ENCODE data around the gene ST8SIA2. TPM values are rescaled to one million over a fixed set of nuclear protein-coding genes. Genes with fewer than 3 reads are reported as not detected.

ST8SIA2 gene
- polyA plus RNA-seq, 1 of the 3 experiments (the other 2 are of a cell fraction), result 0.05 TPM

GRCh38 chr15:92444631-92445030 is 51.0 kb downstream of the ST8SIA2 start:
- no peak for DNase-seq
- 65% methylated on average over 11 of the region's 21 CpGs for WGBS (ENCODE audit: low lambda C conversion rate)
- Histone ChIP-seq H3K36me3 (replicated peaks in 1 of 2; ENCODE audit: control insufficient read depth in 1 of 2, insufficient read depth in 2 of 2, low read length in 1 of 2) (no peaks in the 10 kb centered on the region), H3K79me2 (ENCODE audit: insufficient read depth) (no peaks in the 10 kb centered on the region), H3K27me3 (ENCODE audit: insufficient read depth) (no peaks in the 10 kb centered on the region), H3K4me2 (no peak overlapping the region), H4K20me1 (ENCODE audit: insufficient read depth) (no peaks in the 10 kb centered on the region), H2AFZ (ENCODE audit: low read depth) (no peak overlapping the region), H3K9me2 (no peaks in the 10 kb centered on the region), H3K9me3 (no peaks in the 10 kb centered on the region), H3K27ac (ENCODE audit: low read depth in 2 of 2, low read length in 1 of 2) (no peak overlapping the region), H3K9ac (no peak overlapping the region), H3F3A (replicated peaks; ENCODE audit: insufficient read depth) (no peaks in the 10 kb centered on the region), H3K4me1 (ENCODE audit: control insufficient read depth in 1 of 2, insufficient read depth in 2 of 2, low read depth in 1 of 2, low read length in 1 of 2) (no peaks in the 10 kb centered on the region; a peak in 1 of 4 replicates), H3K4me3 (ENCODE audit: low read depth in 2 of 2, low read length in 1 of 2) (no peak overlapping the region)
- ChIA-PET CTCF (no interaction called here), POLR2A (no interaction called here)
- TF ChIP-seq RCOR1 (IDR thresholded peaks at IDR 0.05; ENCODE audit: low read length), result no peak
- TF ChIP-seq ZBTB33 (IDR thresholded peaks at IDR 0.05; ENCODE audit: borderline replicate concordance, low read depth), result no peak
- TF ChIP-seq POLR2AphosphoS5 (IDR thresholded peaks at IDR 0.05; ENCODE audit: low read depth, low read length), result no peak
- no peak for TF ChIP-seq EP300 (IDR thresholded peaks at IDR 0.05; ENCODE audit: borderline replicate concordance in 1 of 2, low read depth in 1 of 2, low read length in 1 of 2)
- no peak for TF ChIP-seq YY1 (IDR thresholded peaks at IDR 0.05; ENCODE audit: low read depth)
- no peak for TF ChIP-seq GATA2 (CRISPR knock-in tag; IDR thresholded peaks at IDR 0.05)
- no peak for TF ChIP-seq MXI1 (IDR thresholded peaks at IDR 0.05; ENCODE audit: low read depth, low read length)
- TF ChIP-seq CTCF (IDR thresholded peaks at IDR 0.05), result no peak
- TF ChIP-seq ELF1 (IDR thresholded peaks at IDR 0.05), result no peak
- no peak for TF ChIP-seq NFIC (IDR thresholded peaks at IDR 0.05; ENCODE audit: borderline replicate concordance)
- no peak for TF ChIP-seq USF1 (IDR thresholded peaks at IDR 0.05; ENCODE audit: borderline replicate concordance, low read depth)

GRCh38 chr15:92448370-92448769 is 54.7 kb downstream of the ST8SIA2 start:
- ChIA-PET CTCF (interaction anchor here (1.2 kb wide), 1 partner anchor 9 kb away, joined by 5 read pairs; no protein-coding TSS in a partner anchor), POLR2A (no interaction called here)
- H3K9ac ChIP-seq, result no peak overlapping the region
- no peaks in the 10 kb centered on the region for H3K79me2 ChIP-seq (ENCODE audit: insufficient read depth)
- H3K27me3 ChIP-seq (ENCODE audit: insufficient read depth), result no peaks in the 10 kb centered on the region
- H3K36me3 ChIP-seq (replicated peaks in 1 of 2; ENCODE audit: control insufficient read depth in 1 of 2, insufficient read depth in 2 of 2, low read length in 1 of 2), result no peaks in the 10 kb centered on the region
- WGBS (ENCODE audit: low lambda C conversion rate), result 12% methylated on average over 5 of the region's 6 CpGs
- H4K20me1 ChIP-seq (ENCODE audit: insufficient read depth), result no peaks in the 10 kb centered on the region
- H3K9me2 ChIP-seq, result no peaks in the 10 kb centered on the region
- DNase-seq, result no peak
- H2AFZ ChIP-seq (ENCODE audit: low read depth), result no peak overlapping the region
- no peak overlapping the region for H3K4me2 ChIP-seq
- no peaks in the 10 kb centered on the region for H3F3A ChIP-seq (replicated peaks; ENCODE audit: insufficient read depth)
- H3K27ac ChIP-seq (ENCODE audit: low read depth in 2 of 2, low read length in 1 of 2), result no peak overlapping the region
- H3K9me3 ChIP-seq, result no peaks in the 10 kb centered on the region
- no peak overlapping the region for H3K4me3 ChIP-seq (ENCODE audit: low read depth in 2 of 2, low read length in 1 of 2)
- TF ChIP-seq USF2 (IDR thresholded peaks at IDR 0.05; ENCODE audit: borderline replicate concordance, low read depth, low read length) (no peak), MXI1 (IDR thresholded peaks at IDR 0.05; ENCODE audit: low read depth, low read length) (no peak), EZH2phosphoT487 (IDR thresholded peaks at IDR 0.05; ENCODE audit: borderline replicate concordance, low read depth) (no peak), RAD21 (IDR thresholded peaks at IDR 0.05; ENCODE audit: low read length) (no peak), MEF2A (IDR thresholded peaks at IDR 0.05; ENCODE audit: borderline replicate concordance, low read depth) (no peak), FOXJ3 (CRISPR knock-in tag; IDR thresholded peaks at IDR 0.05) (no peak), JUND (IDR thresholded peaks at IDR 0.05) (no peak), TAF1 (IDR thresholded peaks at IDR 0.05; ENCODE audit: borderline replicate concordance, low read depth, low read length) (no peak)
- no peaks in the 10 kb centered on the region for H3K4me1 ChIP-seq (ENCODE audit: control insufficient read depth in 1 of 2, insufficient read depth in 2 of 2, low read depth in 1 of 2, low read length in 1 of 2)
